GM21786 (cell line): ENCODE results near the gene CCDC196.
"Not testable (repeated sequence)": the region's sequence is repeated elsewhere in the genome, so short reads cannot be mapped to it uniquely, and the experiment has no call there.

Experiments used
- ATAC-seq: cut with Tn5 transposase; IDR thresholded peaks from one replicate; pipeline ENCODE4 v1.9.1; 2021; ENCODE audit not compliant: unreplicated experiment

The CCDC196 gene

DNA sequence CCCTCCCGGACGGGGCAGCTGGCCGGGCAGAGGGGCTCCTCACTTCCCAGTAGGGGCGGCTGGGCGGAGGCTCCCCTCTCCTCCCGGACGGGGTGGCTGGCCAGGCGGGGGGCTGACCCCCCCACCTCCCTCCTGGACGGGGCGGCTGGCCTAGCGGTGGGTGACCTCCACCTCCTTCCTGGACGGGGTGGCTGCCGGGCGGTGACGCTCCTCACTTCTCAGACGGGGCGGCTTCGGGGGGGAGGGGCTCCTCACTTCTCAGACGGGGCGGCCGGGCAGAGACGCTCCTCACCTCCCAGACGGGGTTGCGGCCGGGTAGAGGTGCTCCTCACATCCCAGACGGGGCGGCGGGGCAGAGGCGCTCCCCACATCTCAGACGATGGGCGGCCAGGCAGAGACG lies 59.6 kb downstream of the CCDC196 start:
- ATAC-seq, result not testable (repeated sequence)
